Esophagus squamous epithelium (tissue), 5 donors: ENCODE data around the gene UBE2U. TPM values are rescaled to one million over a fixed set of nuclear protein-coding genes. Genes with fewer than 3 reads are reported as not detected.

Experiments used
- DNase-seq: peaks from one replicate; lab custom pipeline; 2025; lab: John Stamatoyannopoulos, UW
- H3K27ac ChIP-seq, 4 donors: fragments of 200-600 bp; sonication (generic); one replicate each; pipeline ENCODE4 v1.5.1; 2016 to 2019; ENCODE audit warnings: mild to moderate bottlenecking in 1 of 4
- H3K27me3 ChIP-seq, 4 donors: fragments of 200-600 bp; sonication (generic); 1 replicate in 3 of 4; 2 replicates in 1 of 4; pipeline versions ENCODE4 v1.5.1 to v1.6.0; 2017 to 2021; ENCODE audit warnings: antibody characterized with exemption in 1 of 4
- H3K36me3 ChIP-seq, 3 donors: fragments of 200-600 bp; sonication (generic); one replicate each; pipeline ENCODE4 v1.5.1; 2016 to 2019
- H3K4me1 ChIP-seq, 3 donors: fragments of 200-600 bp; sonication (generic); one replicate each; pipeline ENCODE4 v1.5.1; 2017 to 2019
- H3K4me3 ChIP-seq, 4 donors: fragments of 200-600 bp; sonication (generic); 1 replicate in 3 of 4; 2 replicates in 1 of 4; pipeline ENCODE4 v1.5.1; 2016 to 2019; ENCODE audit warnings: mild to moderate bottlenecking in 2 of 4, moderate library complexity in 1 of 4
- H3K9me3 ChIP-seq, 3 donors: fragments of 200-600 bp; sonication (generic); one replicate each; pipeline ENCODE4 v1.5.1; 2016 to 2019
- POLR2A ChIP-seq, 4 donors: fragments of 450-650 bp; IDR thresholded peaks; one replicate each; pipeline ENCODE4 v1.6.1; 2017; ENCODE audit warnings: antibody characterized with exemption in 4 of 4, mild to moderate bottlenecking in 4 of 4, moderate library complexity in 3 of 4
- WGBS, 2 donors: methylation state at CpG; one replicate each; pipeline ENCODE4 v1.1.5; 2018; 5-methylcytosine and 5-hydroxymethylcytosine counted together
- intact Hi-C: fragments of 100-400 bp; cut with DNase I; formaldehyde crosslinking; loops from one replicate; pipeline ENCODE4 v1.15.0; 2022
- total RNA-seq, 4 donors: library from RNA; depleted of rRNA; stranded (reverse); fragments of >200 nt; gene quantifications; one replicate each; pipeline ENCODE4 v1.1.0, GENCODE V29; 2016
- TF ChIP-seq, protein P1 (sequence below), 6 experiments: fragments of 450-650 bp in 4 of 6; fragments of 200-600 bp in 2 of 6; sonication (generic) in 2 of 6; IDR thresholded peaks; one replicate each; pipeline ENCODE4 v1.5.1; 2016 to 2019; ENCODE audit warnings: antibody characterized with exemption in 6 of 6, mild to moderate bottlenecking in 4 of 6, moderate library complexity in 4 of 6
- donor health status: DM: yes; HTN: yes; CAD: no.

Gene UBE2U
- total RNA-seq, 4 donors from 2014 or later, result not detected

DNA sequence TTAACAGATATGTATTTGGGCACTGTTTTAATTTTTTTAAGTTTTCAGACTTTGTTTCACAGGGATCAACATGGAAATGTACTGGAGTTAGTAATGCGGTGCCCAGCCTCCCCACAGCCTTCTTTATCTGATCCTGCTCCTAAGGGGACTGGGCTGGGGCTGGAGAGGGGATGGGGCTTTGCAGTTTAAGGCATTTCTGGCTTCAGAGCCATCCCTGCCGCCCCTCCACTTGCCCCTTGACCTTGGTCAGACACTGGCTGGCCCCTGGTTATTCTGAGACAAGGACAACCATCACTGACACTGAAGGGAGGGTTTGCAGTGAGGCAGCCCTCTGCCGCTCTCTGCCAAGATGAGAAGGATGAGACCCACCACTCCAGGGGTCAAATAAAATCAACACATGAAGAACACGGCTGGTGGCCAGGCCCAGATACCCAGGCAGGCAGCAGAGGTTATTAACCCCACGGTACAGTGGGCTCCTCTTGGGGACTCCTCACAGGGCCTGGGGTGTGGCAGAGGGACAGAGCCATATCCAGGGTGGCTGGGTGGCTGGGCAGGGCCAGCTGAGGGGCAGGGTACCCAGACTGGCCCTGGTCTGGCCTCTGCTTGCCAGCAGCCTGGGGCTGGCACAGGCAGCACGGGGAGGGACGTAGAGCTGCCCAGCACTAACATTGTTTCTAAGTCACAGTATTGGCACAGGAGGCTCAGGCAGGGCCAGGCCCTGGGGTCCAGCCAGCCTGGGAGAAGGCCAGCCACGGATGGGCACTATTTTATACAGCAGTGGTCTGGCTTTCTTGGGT lies 7.2 kb upstream of the UBE2U start:
- WGBS, 2 donors, result 46 to 90% methylated on average over 2 to 4 of the region's 8 CpGs
- H3K4me3 ChIP-seq, result no peak overlapping the region
- TF ChIP-seq, protein P1, sequence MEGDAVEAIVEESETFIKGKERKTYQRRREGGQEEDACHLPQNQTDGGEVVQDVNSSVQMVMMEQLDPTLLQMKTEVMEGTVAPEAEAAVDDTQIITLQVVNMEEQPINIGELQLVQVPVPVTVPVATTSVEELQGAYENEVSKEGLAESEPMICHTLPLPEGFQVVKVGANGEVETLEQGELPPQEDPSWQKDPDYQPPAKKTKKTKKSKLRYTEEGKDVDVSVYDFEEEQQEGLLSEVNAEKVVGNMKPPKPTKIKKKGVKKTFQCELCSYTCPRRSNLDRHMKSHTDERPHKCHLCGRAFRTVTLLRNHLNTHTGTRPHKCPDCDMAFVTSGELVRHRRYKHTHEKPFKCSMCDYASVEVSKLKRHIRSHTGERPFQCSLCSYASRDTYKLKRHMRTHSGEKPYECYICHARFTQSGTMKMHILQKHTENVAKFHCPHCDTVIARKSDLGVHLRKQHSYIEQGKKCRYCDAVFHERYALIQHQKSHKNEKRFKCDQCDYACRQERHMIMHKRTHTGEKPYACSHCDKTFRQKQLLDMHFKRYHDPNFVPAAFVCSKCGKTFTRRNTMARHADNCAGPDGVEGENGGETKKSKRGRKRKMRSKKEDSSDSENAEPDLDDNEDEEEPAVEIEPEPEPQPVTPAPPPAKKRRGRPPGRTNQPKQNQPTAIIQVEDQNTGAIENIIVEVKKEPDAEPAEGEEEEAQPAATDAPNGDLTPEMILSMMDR (IDR thresholded peaks at IDR 0.05), result no peak
- TF ChIP-seq POLR2A (IDR thresholded peaks at IDR 0.05), result no peak
- no peaks in the 10 kb centered on the region for H3K36me3 ChIP-seq
- no peak for DNase-seq
- no peaks in the 10 kb centered on the region for H3K9me3 ChIP-seq
- H3K4me1 ChIP-seq, result peaks cover 0 to 18% (median 6%) of the 10 kb centered on the region in 3 donors
- intact Hi-C loops, result no loop called here
- no peak overlapping the region for H3K27ac ChIP-seq
- H3K27me3 ChIP-seq, result no peaks in the 10 kb centered on the region

DNA sequence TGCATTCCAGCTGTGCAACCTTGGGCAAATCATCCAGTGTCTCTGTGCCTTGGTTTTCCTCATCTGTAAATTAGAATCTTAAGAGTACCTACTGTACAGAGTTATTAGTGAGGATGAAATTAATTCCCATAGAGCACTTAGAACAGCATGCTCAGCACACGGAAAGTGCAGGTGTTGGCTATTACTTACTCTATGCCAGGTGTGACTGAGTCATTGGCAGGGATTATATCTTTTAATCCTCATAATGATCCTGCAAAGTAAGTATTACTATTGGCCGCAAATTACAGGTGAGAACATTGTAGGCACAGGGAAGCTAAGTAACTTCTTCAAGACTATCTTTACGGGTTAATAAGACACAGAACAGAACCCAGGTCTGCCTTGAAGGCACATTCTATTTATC lies 6.3 kb upstream of the UBE2U start:
- no peaks in the 10 kb centered on the region for H3K27me3 ChIP-seq
- TF ChIP-seq POLR2A (IDR thresholded peaks at IDR 0.05), result no peak
- TF ChIP-seq, protein P1 (IDR thresholded peaks at IDR 0.05), result no peak
- H3K27ac ChIP-seq, result no peak overlapping the region
- intact Hi-C loops, result no loop called here
- H3K9me3 ChIP-seq, result no peaks in the 10 kb centered on the region
- peaks cover 0 to 18% (median 6%) of the 10 kb centered on the region in 3 donors for H3K4me1 ChIP-seq
- no peak for DNase-seq
- no peaks in the 10 kb centered on the region for H3K36me3 ChIP-seq
- H3K4me3 ChIP-seq, result no peak overlapping the region
- WGBS, 2 donors, result 49 to 57% methylated on average over 3 of the region's 3 CpGs

DNA sequence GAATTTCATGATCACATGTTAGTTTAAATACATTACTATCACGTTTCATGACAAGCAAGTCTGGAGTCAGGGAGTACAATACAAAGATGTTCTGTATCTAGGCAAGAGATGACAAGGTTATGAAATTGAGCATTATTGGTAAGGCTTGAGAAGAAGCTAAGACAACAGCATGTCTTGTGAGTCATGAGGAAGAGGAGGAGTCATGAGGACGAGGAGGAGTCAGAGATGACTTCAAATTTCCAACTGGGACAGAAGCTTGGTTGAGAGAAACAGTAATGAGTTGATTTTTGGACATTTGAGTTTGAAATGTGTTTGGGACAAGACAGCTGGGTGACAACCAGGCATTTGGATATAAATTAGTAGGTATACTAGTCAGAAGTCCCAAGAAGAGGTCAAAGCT lies 4.3 kb upstream of the UBE2U start:
- H3K9me3 ChIP-seq, result no peaks in the 10 kb centered on the region

DNA sequence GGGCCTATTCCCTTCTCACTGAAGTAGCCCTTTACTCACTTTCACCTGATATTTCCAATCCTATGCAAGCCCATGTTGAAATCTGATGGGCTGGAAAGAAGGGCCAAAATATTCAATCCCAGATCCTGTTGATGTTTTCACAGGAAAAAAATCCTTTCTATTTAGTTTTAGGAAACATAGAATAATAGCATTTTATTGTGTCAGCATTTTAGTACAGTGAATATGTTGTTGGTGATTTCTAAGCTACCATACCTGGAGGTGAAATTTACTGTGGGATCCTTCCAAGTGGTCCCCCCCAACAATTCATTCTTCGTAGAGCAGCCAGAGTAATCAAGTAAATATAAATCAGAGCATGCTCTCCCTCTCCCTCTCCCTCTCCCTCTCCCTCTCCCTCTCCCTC lies 3.4 kb upstream of the UBE2U start:
- Histone ChIP-seq H3K9me3 (no peaks in the 10 kb centered on the region), H3K27ac (no peak overlapping the region), H3K36me3 (no peaks in the 10 kb centered on the region), H3K27me3 (peaks cover 0 to 13% (median 0%) of the 10 kb centered on the region in 4 donors), H3K4me3 (no peak overlapping the region), H3K4me1 (peaks cover 0 to 18% (median 6%) of the 10 kb centered on the region in 3 donors)
- intact Hi-C loops, result no loop called here
- TF ChIP-seq, protein P1 (IDR thresholded peaks at IDR 0.05), result no peak
- DNase-seq, result no peak
- 4 to 69% methylated on average over 1 of the region's 1 CpG for WGBS, 2 donors

More for the DNA sequence above, 4.3 kb upstream of the UBE2U start:
- H3K27ac ChIP-seq, result no peak overlapping the region
- 36 to 49% methylated on average over 2 of the region's 2 CpGs for WGBS, 2 donors
- no peak for TF ChIP-seq POLR2A (IDR thresholded peaks at IDR 0.05)
- TF ChIP-seq, protein P1 (IDR thresholded peaks at IDR 0.05), result no peak
- no peak overlapping the region for H3K4me3 ChIP-seq
- no peak for DNase-seq
- H3K4me1 ChIP-seq, result peaks cover 0 to 18% (median 6%) of the 10 kb centered on the region in 3 donors
- peaks cover 0 to 13% (median 0%) of the 10 kb centered on the region in 4 donors for H3K27me3 ChIP-seq
- H3K36me3 ChIP-seq, result no peaks in the 10 kb centered on the region
- intact Hi-C loops, result no loop called here

DNA sequence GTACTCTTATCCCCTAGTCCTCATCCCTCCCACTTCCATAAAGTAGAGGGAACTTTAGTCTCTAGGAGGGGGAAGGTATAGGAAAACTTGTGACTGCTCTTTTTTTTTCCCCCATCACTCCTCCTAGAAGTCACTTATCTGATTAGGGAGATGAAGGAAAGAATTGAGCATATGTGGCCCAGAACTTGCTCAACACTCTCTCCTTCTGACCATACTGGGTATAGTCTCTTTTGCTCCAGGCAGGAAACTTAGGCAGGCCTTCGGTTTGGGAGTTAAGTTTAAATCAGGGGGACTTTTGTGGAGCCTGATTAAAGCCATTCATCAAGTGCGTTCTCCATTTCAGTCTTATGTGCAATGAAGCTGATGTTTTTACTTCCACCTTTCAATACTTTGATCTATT lies 5.8 kb downstream of the UBE2U start:
- WGBS, 2 donors, result 71 to 79% methylated on average over 2 of the region's 2 CpGs
- Histone ChIP-seq H3K4me1 (no peaks in the 10 kb centered on the region), H3K9me3 (no peaks in the 10 kb centered on the region), H3K4me3 (no peak overlapping the region), H3K36me3 (no peaks in the 10 kb centered on the region), H3K27me3 (peaks cover 0 to 7% (median 0%) of the 10 kb centered on the region in 4 donors), H3K27ac (no peak overlapping the region)
- TF ChIP-seq, protein P1 (IDR thresholded peaks at IDR 0.05), result no peak
- TF ChIP-seq POLR2A (IDR thresholded peaks at IDR 0.05), result no peak
- DNase-seq, result no peak
- intact Hi-C loops, result no loop called here
